HG03045 (cell line): Measurements from ENCODE around the gene DLG2.
"Not testable (repeated sequence)": the region's sequence is repeated elsewhere in the genome, so short reads cannot be mapped to it uniquely, and the experiment has no call there.

Experiments
- ATAC-seq: cut with Tn5 transposase; IDR thresholded peaks from one replicate; pipeline ENCODE4 v1.9.1; 2021; ENCODE audit warnings: mild to moderate bottlenecking, moderate library complexity; ENCODE audit not compliant: unreplicated experiment

The DLG2 gene

GRCh38 chr11:84865791-84866535 lies 761.2 kb downstream of the DLG2 start:
- ATAC-seq: no peak

GRCh38 chr11:84865257-84865656 lies 761.9 kb downstream of the DLG2 start:
- ATAC-seq: no peak

GRCh38 chr11:84857746-84858145 lies 769.4 kb downstream of the DLG2 start:
- ATAC-seq: no peak

- no peak for ATAC-seq
These were observed 771.5 kb downstream of the DLG2 start for GRCh38 chr11:84855508-84856245.

GRCh38 chr11:84854498-84854880 lies 772.7 kb downstream of the DLG2 start:
- ATAC-seq: no peak

- ATAC-seq: no peak
These were observed 773.2 kb downstream of the DLG2 start for GRCh38 chr11:84853841-84854497.

- ATAC-seq: no peak
These were observed 779.3 kb downstream of the DLG2 start for GRCh38 chr11:84847842-84848241.

- not testable (repeated sequence) for ATAC-seq
These were observed 786.9 kb downstream of the DLG2 start for GRCh38 chr11:84840201-84840600.

GRCh38 chr11:84837402-84838069 lies 789.6 kb downstream of the DLG2 start:
- ATAC-seq: no peak

GRCh38 chr11:84836371-84836770 lies 790.8 kb downstream of the DLG2 start:
- ATAC-seq: no peak

GRCh38 chr11:84833488-84834088 lies 793.6 kb downstream of the DLG2 start:
- ATAC-seq: no peak

- no peak for ATAC-seq
These were observed 796.8 kb downstream of the DLG2 start for GRCh38 chr11:84830372-84830771.

- ATAC-seq: no peak
These were observed 798.0 kb downstream of the DLG2 start for GRCh38 chr11:84829162-84829561.

- ATAC-seq: no peak
These were observed 798.5 kb downstream of the DLG2 start for GRCh38 chr11:84828616-84829015.

- ATAC-seq: no peak
These were observed 802.0 kb downstream of the DLG2 start for GRCh38 chr11:84825106-84825660.

GRCh38 chr11:84824624-84825023 lies 802.5 kb downstream of the DLG2 start:
- ATAC-seq: no peak

GRCh38 chr11:84819537-84819936 lies 807.6 kb downstream of the DLG2 start:
- ATAC-seq: no peak

- ATAC-seq: no peak
These were observed 808.0 kb downstream of the DLG2 start for GRCh38 chr11:84819128-84819527.

GRCh38 chr11:84817998-84818397 lies 809.1 kb downstream of the DLG2 start:
- no peak for ATAC-seq

GRCh38 chr11:84812471-84812969 lies 814.6 kb downstream of the DLG2 start:
- ATAC-seq: no peak
